SH-SY5Y (cell line): ENCODE data around the gene GADD45GIP1.

Experiments
- GATA2 ChIP-seq: IDR thresholded peaks from 2 replicates; pipeline ENCODE4 v1.6.1; 2011; ENCODE audit warnings: mild to moderate bottlenecking, low read depth, low read length
- GATA3 ChIP-seq: IDR thresholded peaks from 2 replicates; pipeline ENCODE4 v1.6.1; 2011; ENCODE audit warnings: low read depth, mild to moderate bottlenecking, low read length, moderate library complexity

- no peak for TF ChIP-seq GATA3
- no peak for TF ChIP-seq GATA2
Measured at GRCh38 chr19:12947702-12948611, 9.1 kb downstream of the GADD45GIP1 start.
